HG02571 (cell line): Measurements from ENCODE around the gene CEP70.

ENCODE experiments used
- ATAC-seq: cut with Tn5 transposase; IDR thresholded peaks from one replicate; pipeline ENCODE4 v1.9.1; 2021; ENCODE audit warnings: mild to moderate bottlenecking, moderate library complexity; ENCODE audit not compliant: unreplicated experiment

CEP70 gene

GRCh38 chr3:138472141-138472825 is 121.8 kb downstream of the CEP70 start:
- ATAC-seq, result no peak

GRCh38 chr3:138471481-138471880 is 122.6 kb downstream of the CEP70 start:
- no peak for ATAC-seq

- ATAC-seq, result no peak
These were observed 123.4 kb downstream of the CEP70 start for GRCh38 chr3:138470687-138471086.

- no peak for ATAC-seq
These were observed 124.2 kb downstream of the CEP70 start for GRCh38 chr3:138469874-138470273.

- ATAC-seq, result no peak
These were observed 125.2 kb downstream of the CEP70 start for GRCh38 chr3:138468886-138469285.

GRCh38 chr3:138468451-138468850 is 125.6 kb downstream of the CEP70 start:
- no peak for ATAC-seq

GRCh38 chr3:138467931-138468330 is 126.1 kb downstream of the CEP70 start:
- no peak for ATAC-seq

GRCh38 chr3:138465925-138466324 is 128.1 kb downstream of the CEP70 start:
- ATAC-seq, result no peak

GRCh38 chr3:138465451-138465850 is 128.6 kb downstream of the CEP70 start:
- ATAC-seq, result no peak

GRCh38 chr3:138464491-138464860 is 129.6 kb downstream of the CEP70 start:
- ATAC-seq, result no peak

- ATAC-seq, result no peak
These were observed 130.2 kb downstream of the CEP70 start for GRCh38 chr3:138463724-138464490.

GRCh38 chr3:138461896-138462295 is 132.2 kb downstream of the CEP70 start:
- ATAC-seq, result no peak

GRCh38 chr3:138461246-138461645 is 132.8 kb downstream of the CEP70 start:
- ATAC-seq, result no peak

GRCh38 chr3:138460536-138461205 is 133.4 kb downstream of the CEP70 start:
- ATAC-seq, result no peak

GRCh38 chr3:138459619-138460535 is 134.2 kb downstream of the CEP70 start:
- no peak for ATAC-seq

GRCh38 chr3:138458774-138459499 is 135.1 kb downstream of the CEP70 start:
- no peak for ATAC-seq

GRCh38 chr3:138457863-138458735 is 136.0 kb downstream of the CEP70 start:
- no peak for ATAC-seq

GRCh38 chr3:138456961-138457862 is 136.8 kb downstream of the CEP70 start:
- no peak for ATAC-seq
